Pancreas (tissue), 10 donors: ENCODE data around the gene EZH2. TPM values are rescaled to one million over a fixed set of nuclear protein-coding genes. Genes with fewer than 3 reads are reported as not detected.

ENCODE experiments used
- ATAC-seq, 4 donors: fragments of 200-7000 bp; cut with Tn5 transposase; one replicate each; pipeline versions ENCODE4 v1.8.0 to v1.9.1; 2020; ENCODE audit warnings: mild to moderate bottlenecking in 4 of 4, moderate library complexity in 4 of 4
- DNase-seq, 6 donors: peaks; one replicate each; pipeline ENCODE4 v3.0.0-alpha.2; 2020
- FAIRE-seq: peaks from 2 replicates; lab custom pipeline; 2012; peaks lifted over from hg19 to GRCh38; lab: Jason Lieb, UNC
- H3K27ac ChIP-seq, 4 donors: fragments of 200-600 bp; sonication (generic); 1 replicate in 3 of 4; 2 replicates in 1 of 4; pipeline versions ENCODE4 v1.5.0 to v1.8.0; 2020
- H3K27me3 ChIP-seq, 4 donors: fragments of 200-600 bp; one replicate each; pipeline ENCODE4 v1.8.0; 2021
- H3K36me3 ChIP-seq, 3 donors: fragments of 200-600 bp; sonication (generic) in 1 of 3; one replicate each; pipeline versions ENCODE4 v1.5.0 to v1.8.0; 2020 to 2021
- H3K4me1 ChIP-seq, 3 donors: fragments of 200-600 bp; one replicate each; pipeline ENCODE4 v1.8.0; 2021
- H3K4me3 ChIP-seq, 4 donors: fragments of 200-600 bp; sonication (generic) in 2 of 4; one replicate each; pipeline versions ENCODE4 v1.5.0 to v1.8.0; 2020 to 2021
- H3K9me3 ChIP-seq, 4 donors: fragments of 200-600 bp; one replicate each; pipeline ENCODE4 v1.8.0; 2021
- CTCF ChIP-seq, 4 donors: fragments of 200-600 bp; sonication (generic) in 3 of 4; IDR thresholded peaks; one replicate each; pipeline versions ENCODE4 v1.5.0 to v1.8.0; 2021; ENCODE audit warnings: antibody characterized with exemption in 4 of 4
- WGBS, 2 donors: extraction: QIAGEN DNeasy Blood & Tissue Kit; methylation state at CpG; one replicate each; pipeline ENCODE4 v1.1.7; 2013; 5-methylcytosine and 5-hydroxymethylcytosine counted together
- intact Hi-C, 3 donors: fragments of 100-400 bp; cut with DNase I; formaldehyde crosslinking; loops; one replicate each; pipeline versions ENCODE4 v1.11.1 to v1.14.2; 2022
- polyA plus RNA-seq, 2 donors: library from polyadenylated mRNA; stranded (reverse); fragments of 200-250 nt; gene quantifications; one replicate each; pipeline ENCODE4 v1.2.3, GENCODE V29; 2013
- total RNA-seq, 6 donors: library from RNA; stranded (reverse); fragmentation: NEBNext Ultra II Directional in 4 of 6; extraction: Animal tissue kit (Norgen Biotek cat#: 25700) in 4 of 6; gene quantifications; one replicate each; pipeline versions ENCODE4 v1.2.1 to v1.2.4, GENCODE V29; 2021 to 2023
- donor health status: healthy with polysubstance abuse.
- donor health status: DM: no; HTN: no; CAD: no; lungs with moderate emphysema.
- donor health status: DM: no; HTN: no; CAD: no.
- donor health status: control.
- donor health status: control.
- donor health status: Bipolar disorder and iron deficiency.
- donor health status: DM: yes; HTN: yes; CAD: no.
- donor health status: DM: no; HTN: no; CAD: no.
- donor health status: DM: no; HTN: no; CAD: no.
- donor health status: DM: yes; HTN: yes; CAD: no.

EZH2 gene
- total and polyA plus RNA-seq, 8 donors, result 2.4 to 4.3 (median 3.2) TPM

GRCh38 chr7:148793590-148793989, 90.5 kb downstream of the EZH2 start:
- no peak overlapping the region for H3K27ac ChIP-seq
- WGBS, 2 donors, result 99 to 100% methylated on average over 1 of the region's 1 CpG
- peaks cover 4 to 73% (median 6%) of the 10 kb centered on the region in 3 donors for H3K36me3 ChIP-seq
- no peaks in the 10 kb centered on the region for H3K4me1 ChIP-seq
- no peak for TF ChIP-seq CTCF (IDR thresholded peaks at IDR 0.05)
- no peaks in the 10 kb centered on the region for H3K27me3 ChIP-seq
- FAIRE-seq (no peak), ATAC-seq (no peak), DNase-seq (no peak)
- H3K9me3 ChIP-seq, result no peaks in the 10 kb centered on the region
- H3K4me3 ChIP-seq, result no peak overlapping the region
- intact Hi-C loops, result no loop called here

- no peak for ATAC-seq
- Histone ChIP-seq H3K36me3 (peaks cover 6 to 82% (median 22%) of the 10 kb centered on the region in 3 donors), H3K4me3 (no peak overlapping the region), H3K27ac (no peak overlapping the region), H3K9me3 (no peaks in the 10 kb centered on the region), H3K4me1 (no peaks in the 10 kb centered on the region), H3K27me3 (no peaks in the 10 kb centered on the region)
- no peak for TF ChIP-seq CTCF (IDR thresholded peaks at IDR 0.05)
- FAIRE-seq, result no peak
- no peak for DNase-seq
- intact Hi-C loops, result no loop called here
- 93% methylated on average over 15 of the region's 15 CpGs for WGBS, 2 donors
Observed at GRCh38 chr7:148791546-148791945, 92.5 kb downstream of the EZH2 start.

GRCh38 chr7:148790850-148791249, 93.2 kb downstream of the EZH2 start:
- 97 to 98% methylated on average over 2 of the region's 2 CpGs for WGBS, 2 donors
- Histone ChIP-seq H3K27ac (no peak overlapping the region), H3K4me1 (no peaks in the 10 kb centered on the region), H3K9me3 (no peaks in the 10 kb centered on the region), H3K36me3 (peaks cover 6 to 84% (median 22%) of the 10 kb centered on the region in 3 donors), H3K27me3 (no peaks in the 10 kb centered on the region), H3K4me3 (no peak overlapping the region)
- TF ChIP-seq CTCF (IDR thresholded peaks at IDR 0.05), result no peak
- FAIRE-seq (no peak), DNase-seq (no peak), ATAC-seq (no peak)
- intact Hi-C loops, result no loop called here

- Histone ChIP-seq H3K4me1 (no peaks in the 10 kb centered on the region), H3K9me3 (no peaks in the 10 kb centered on the region), H3K27me3 (no peaks in the 10 kb centered on the region), H3K27ac (no peak overlapping the region), H3K4me3 (no peak overlapping the region), H3K36me3 (peaks cover 6 to 84% (median 22%) of the 10 kb centered on the region in 3 donors)
- intact Hi-C loops, result no loop called here
- no peak for DNase-seq
- FAIRE-seq, result no peak
- 93% methylated on average over 8 of the region's 8 CpGs for WGBS, 2 donors
- TF ChIP-seq CTCF (IDR thresholded peaks at IDR 0.05), result no peak
- ATAC-seq, result no peak
Observed at GRCh38 chr7:148790131-148790726, 93.9 kb downstream of the EZH2 start.

- Histone ChIP-seq H3K4me3 (no peak overlapping the region), H3K36me3 (peaks cover 3 to 79% (median 22%) of the 10 kb centered on the region in 3 donors), H3K9me3 (no peaks in the 10 kb centered on the region), H3K27ac (no peak overlapping the region), H3K4me1 (no peaks in the 10 kb centered on the region), H3K27me3 (no peaks in the 10 kb centered on the region)
- WGBS, 2 donors, result 94% methylated on average over 7 of the region's 7 CpGs
- no peak for FAIRE-seq
- no peak for DNase-seq
- no peak for ATAC-seq
- no peak for TF ChIP-seq CTCF (IDR thresholded peaks at IDR 0.05)
- intact Hi-C loops, result no loop called here
Observed at GRCh38 chr7:148789220-148789619, 94.9 kb downstream of the EZH2 start.
